ENCODE measurements around the gene MBD4.
"Not testable (repeated sequence)": the region's sequence is repeated elsewhere in the genome, so short reads cannot be mapped to it uniquely, and the experiment has no call there.

MBD4 gene

DNA sequence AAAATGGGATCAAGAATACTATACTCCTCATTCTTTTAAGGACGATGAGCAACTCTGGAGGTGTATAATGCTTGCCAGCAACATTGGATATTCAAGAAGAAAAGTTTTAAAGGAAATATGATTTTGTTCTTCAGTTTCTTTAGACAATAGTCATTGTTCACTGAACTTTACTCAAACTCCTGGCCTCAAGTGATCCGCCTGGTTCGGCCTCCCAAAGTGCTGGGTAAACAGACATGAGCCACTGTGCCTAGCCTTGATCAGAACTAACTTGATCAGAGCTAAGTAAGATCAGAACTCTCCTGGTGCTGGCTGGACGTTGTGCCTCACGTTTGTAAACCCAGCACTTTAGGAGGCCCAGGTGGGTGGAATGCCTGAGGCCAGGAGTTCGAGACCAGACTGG is 23.9 kb downstream of the MBD4 start:
- H3K27ac ChIP-seq = no peak overlapping the region
- no peak for TF ChIP-seq ZFX (IDR thresholded peaks at IDR 0.05; ENCODE audit: borderline replicate concordance)
- TF ChIP-seq, protein P1, sequence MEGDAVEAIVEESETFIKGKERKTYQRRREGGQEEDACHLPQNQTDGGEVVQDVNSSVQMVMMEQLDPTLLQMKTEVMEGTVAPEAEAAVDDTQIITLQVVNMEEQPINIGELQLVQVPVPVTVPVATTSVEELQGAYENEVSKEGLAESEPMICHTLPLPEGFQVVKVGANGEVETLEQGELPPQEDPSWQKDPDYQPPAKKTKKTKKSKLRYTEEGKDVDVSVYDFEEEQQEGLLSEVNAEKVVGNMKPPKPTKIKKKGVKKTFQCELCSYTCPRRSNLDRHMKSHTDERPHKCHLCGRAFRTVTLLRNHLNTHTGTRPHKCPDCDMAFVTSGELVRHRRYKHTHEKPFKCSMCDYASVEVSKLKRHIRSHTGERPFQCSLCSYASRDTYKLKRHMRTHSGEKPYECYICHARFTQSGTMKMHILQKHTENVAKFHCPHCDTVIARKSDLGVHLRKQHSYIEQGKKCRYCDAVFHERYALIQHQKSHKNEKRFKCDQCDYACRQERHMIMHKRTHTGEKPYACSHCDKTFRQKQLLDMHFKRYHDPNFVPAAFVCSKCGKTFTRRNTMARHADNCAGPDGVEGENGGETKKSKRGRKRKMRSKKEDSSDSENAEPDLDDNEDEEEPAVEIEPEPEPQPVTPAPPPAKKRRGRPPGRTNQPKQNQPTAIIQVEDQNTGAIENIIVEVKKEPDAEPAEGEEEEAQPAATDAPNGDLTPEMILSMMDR (IDR thresholded peaks at IDR 0.05) = no peak

DNA sequence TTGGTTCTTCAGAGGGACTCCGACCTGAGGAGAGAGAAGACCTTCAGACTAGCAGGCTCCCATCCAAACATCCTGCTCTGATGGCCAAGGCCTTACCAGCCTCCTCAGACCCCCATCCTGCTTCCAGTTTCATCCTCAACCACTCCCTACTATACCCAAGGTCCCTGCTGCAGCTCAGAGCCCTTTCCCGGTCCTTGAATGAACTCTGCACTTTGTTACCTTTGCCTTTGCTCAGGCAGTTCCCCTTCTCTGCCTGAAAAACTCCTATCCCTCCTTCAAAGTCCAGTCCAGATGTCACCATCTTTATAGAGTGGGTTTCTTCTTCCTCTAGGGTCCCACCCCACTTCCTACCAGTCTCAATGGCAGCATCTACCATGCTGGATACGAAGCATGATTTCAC is 24.4 kb downstream of the MBD4 start:
- no peak overlapping the region for H3K27ac ChIP-seq
- TF ChIP-seq, protein P1 (IDR thresholded peaks at IDR 0.05) = no peak
- no peak for TF ChIP-seq ZFX (IDR thresholded peaks at IDR 0.05; ENCODE audit: borderline replicate concordance)

DNA sequence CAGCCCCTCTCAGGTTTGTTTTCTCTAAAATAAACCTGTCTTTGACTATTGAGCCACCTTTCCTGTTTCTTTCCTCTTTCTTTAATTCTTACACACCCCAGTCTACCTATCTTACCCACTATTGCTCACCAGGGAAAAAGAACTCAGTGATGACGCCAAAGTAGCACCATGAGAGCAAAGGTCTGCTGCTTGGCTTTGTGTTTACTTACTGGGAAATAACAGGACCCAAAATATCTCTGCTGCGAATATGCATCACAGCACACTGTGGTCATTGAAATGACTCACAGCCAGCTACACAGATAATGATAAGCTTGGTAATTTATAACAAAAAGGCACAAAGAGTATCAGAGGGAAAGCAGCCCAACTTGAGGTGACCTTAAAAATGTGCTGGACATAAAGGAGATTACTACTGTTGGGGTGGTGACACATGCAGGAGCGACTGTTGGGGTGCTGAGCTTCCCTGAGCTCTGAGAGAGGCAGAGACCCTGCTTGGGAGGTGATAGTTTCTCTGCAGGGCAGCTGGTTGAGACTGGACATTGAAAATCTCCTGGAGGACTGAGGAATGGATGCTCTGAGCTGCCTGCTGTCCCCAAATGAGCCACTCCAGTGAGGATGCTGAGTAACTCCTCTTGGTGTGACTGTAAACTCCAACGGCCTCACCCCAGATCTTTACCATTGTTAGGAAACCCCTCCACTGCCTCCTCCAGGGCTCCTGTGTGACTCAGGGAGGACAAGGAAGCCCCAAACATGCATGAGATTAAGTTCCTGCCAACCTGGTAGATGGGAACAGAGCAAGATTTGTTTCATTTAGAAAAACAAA is 25.9 kb downstream of the MBD4 start:
- no peak for TF ChIP-seq ZFX (IDR thresholded peaks at IDR 0.05; ENCODE audit: borderline replicate concordance)
- TF ChIP-seq, protein P1 (IDR thresholded peaks at IDR 0.05) = no peak
- H3K27ac ChIP-seq = no peak overlapping the region

GRCh38 chr3:129413238-129413637 is 26.5 kb downstream of the MBD4 start:
- not testable (repeated sequence) for H3K27ac ChIP-seq

DNA sequence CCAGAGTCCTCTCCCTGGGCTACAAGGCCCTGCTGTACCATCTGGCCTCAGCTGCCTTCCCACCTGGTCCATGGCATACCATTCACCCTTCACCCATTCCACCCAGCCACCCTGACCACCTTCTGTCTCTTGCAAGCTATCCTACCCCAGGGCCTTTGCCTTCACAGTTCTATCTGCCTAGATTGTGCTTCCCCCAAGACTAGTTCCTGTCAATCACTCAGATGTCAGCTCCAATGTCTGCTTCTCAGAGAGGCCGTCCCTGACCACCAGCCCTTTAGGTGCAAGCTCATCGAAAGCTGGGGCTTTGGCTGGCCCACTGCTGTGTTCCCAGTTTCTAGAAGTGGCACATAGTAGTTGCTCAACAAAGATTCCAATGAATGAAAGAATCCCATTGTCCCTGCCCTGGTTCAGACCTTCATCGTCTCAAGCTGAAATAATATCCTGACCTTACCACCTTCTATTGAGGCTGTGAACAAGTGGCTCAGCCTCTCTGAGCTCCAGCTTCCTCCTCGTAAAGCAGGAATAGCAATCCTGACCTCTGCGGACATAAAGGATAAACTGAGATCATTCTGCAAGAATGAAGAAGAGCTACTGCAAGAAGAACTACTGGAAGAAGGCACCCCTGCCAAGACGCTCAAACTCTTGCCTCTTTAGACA is 27.1 kb downstream of the MBD4 start:
- TF ChIP-seq, protein P1 (IDR thresholded peaks at IDR 0.05) = no peak
- no peak for TF ChIP-seq ZFX (IDR thresholded peaks at IDR 0.05; ENCODE audit: borderline replicate concordance)
- H3K27ac ChIP-seq = no peak overlapping the region

- no peak overlapping the region for H3K27ac ChIP-seq
- TF ChIP-seq ZFX (IDR thresholded peaks at IDR 0.05; ENCODE audit: borderline replicate concordance) = no peak
- TF ChIP-seq, protein P1 (IDR thresholded peaks at IDR 0.05) = no peak
Measured at GRCh38 chr3:129410971-129411370, 28.8 kb downstream of the MBD4 start.

DNA sequence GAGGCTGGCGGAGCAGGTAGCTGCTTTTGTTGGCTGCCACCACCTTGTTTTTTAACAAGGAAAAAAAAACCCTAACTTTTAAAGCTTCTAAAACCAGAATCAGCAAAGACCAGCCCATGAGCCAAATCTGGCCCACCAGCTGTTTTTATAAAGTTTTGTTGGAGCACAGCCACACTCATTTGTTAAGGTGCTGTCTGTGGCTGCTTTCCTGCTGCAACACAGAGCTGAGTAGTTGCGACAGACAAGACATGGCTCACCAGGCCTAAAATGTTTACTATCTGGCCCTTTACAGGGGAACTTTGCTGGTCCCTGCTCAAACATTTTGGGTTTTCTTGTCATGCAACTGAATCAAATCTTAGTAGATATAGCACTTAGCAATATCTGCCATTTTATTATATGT is 30.2 kb downstream of the MBD4 start:
- no peak for TF ChIP-seq ZFX (IDR thresholded peaks at IDR 0.05; ENCODE audit: borderline replicate concordance)
- TF ChIP-seq, protein P1 (IDR thresholded peaks at IDR 0.05) = no peak
- H3K27ac ChIP-seq = no peak overlapping the region
